Gastrocnemius medialis (tissue), 4 donors: ENCODE results near the gene RPL9.

Experiments
- CTCF ChIP-seq, 5 experiments: fragments of 450-650 bp in 3 of 5; fragments of 200-600 bp in 2 of 5; sonication (generic) in 2 of 5; IDR thresholded peaks in 4 of 5; conservative IDR thresholded peaks in 1 of 5; 1 replicate in 4 of 5; 2 replicates in 1 of 5; pipeline ENCODE4 v1.5.1; 2016 to 2019; ENCODE audit warnings: antibody characterized with exemption in 5 of 5, mild to moderate bottlenecking in 3 of 5, moderate library complexity in 3 of 5
- POLR2A ChIP-seq, 2 donors: fragments of 450-650 bp; IDR thresholded peaks; one replicate each; pipeline ENCODE4 v1.6.1; 2017; ENCODE audit warnings: antibody characterized with exemption in 2 of 2, mild to moderate bottlenecking in 2 of 2, moderate library complexity in 2 of 2

DNA sequence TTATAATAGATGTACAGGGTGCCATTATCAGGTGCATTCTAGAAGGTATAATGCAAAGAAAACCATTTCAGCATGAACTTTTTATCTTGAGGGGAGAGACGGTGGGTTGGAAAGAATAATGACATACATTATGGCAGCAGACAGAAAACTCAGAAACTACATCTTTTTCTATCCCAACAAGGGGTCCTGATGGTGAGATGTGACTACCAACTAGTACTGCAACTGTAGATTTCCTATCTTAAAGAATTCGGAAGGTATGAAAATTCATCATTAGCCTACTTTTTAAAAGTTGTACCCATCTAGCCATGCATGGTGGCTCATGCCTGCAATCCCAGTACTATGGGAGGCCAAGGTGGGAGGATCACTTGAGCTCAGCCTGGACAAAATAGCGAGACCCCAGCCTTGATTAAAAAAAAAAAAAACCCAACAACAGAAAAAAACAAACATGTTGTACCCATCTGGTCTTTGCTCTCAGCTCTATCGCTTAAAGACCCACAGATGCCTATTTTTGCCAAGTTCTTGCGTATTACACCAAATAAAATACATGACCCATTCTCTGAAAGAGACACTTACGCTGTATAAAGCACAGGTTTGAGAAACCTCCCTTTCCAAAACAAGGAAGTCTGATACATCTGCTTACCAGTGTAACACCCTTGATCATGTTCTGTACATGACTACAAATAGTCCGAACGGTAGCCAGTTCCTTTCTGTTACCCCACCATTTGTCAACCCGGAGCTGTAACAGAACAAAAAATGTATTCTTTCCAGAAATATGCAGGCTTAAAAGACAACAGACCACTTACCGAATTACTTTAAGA is 1.6 kb downstream of the RPL9 start:
- TF ChIP-seq POLR2A (IDR thresholded peaks at IDR 0.05) (no peak), CTCF (IDR thresholded peaks at IDR 0.05 in 4 of 5, conservative IDR thresholded peaks at IDR 0.05 in 1 of 5) (no peak)
